T-helper 2 cell treated with Interferon-gamma antibody and Interleukin-4, amounts not matched to agents 5 μg/mL and 100 μg/mL, for 36 hours (primary cell): ENCODE data around the gene BLVRA.

Experiments used
- DNase-seq: peaks from one replicate; pipeline ENCODE4 v3.0.0; 2021; ENCODE audit warnings: low spot score
- H3K27ac Mint-ChIP-seq: one replicate; pipeline ENCODE4 v1.8.0; 2021; ENCODE audit warnings: mild to moderate bottlenecking, mixed read lengths
- H3K27me3 Mint-ChIP-seq: one replicate; pipeline ENCODE4 v1.8.0; 2021; ENCODE audit warnings: low read depth, mixed read lengths
- H3K36me3 Mint-ChIP-seq: one replicate; pipeline ENCODE4 v1.8.0; 2021; ENCODE audit warnings: low read depth, mixed read lengths
- H3K4me1 Mint-ChIP-seq: one replicate; pipeline ENCODE4 v1.8.0; 2021; ENCODE audit warnings: low read depth, mixed read lengths
- H3K4me3 Mint-ChIP-seq: one replicate; pipeline ENCODE4 v1.8.0; 2022; ENCODE audit warnings: mild to moderate bottlenecking, moderate library complexity, mixed read lengths
- H3K9me3 Mint-ChIP-seq: one replicate; pipeline ENCODE4 v1.8.0; 2021; ENCODE audit warnings: mixed read lengths

The BLVRA gene

GRCh38 chr7:43757073-43757720 is 1.3 kb upstream of the BLVRA start:
- Mint-ChIP-seq H3K27ac (peak overlapping the region; percentile 14), H3K4me3 (peak overlapping the region; percentile 71), H3K4me1 (peaks cover 23% of the 10 kb centered on the region), H3K9me3 (no peaks in the 10 kb centered on the region), H3K27me3 (peaks cover 24% of the 10 kb centered on the region), H3K36me3 (no peaks in the 10 kb centered on the region)
- no peak for DNase-seq

- H3K4me1 Mint-ChIP-seq = peaks cover 22% of the 10 kb centered on the region
- no peak overlapping the region for H3K27ac Mint-ChIP-seq
- H3K4me3 Mint-ChIP-seq = peak overlapping the region; percentile 82
- H3K36me3 Mint-ChIP-seq = no peaks in the 10 kb centered on the region
- no peaks in the 10 kb centered on the region for H3K9me3 Mint-ChIP-seq
- H3K27me3 Mint-ChIP-seq = peaks cover 16% of the 10 kb centered on the region
- peak; percentile 35 for DNase-seq
These were observed 573 bp downstream of the BLVRA start for GRCh38 chr7:43758822-43759683.

GRCh38 chr7:43760861-43761260 is 2.4 kb downstream of the BLVRA start:
- no peak for DNase-seq
- no peak overlapping the region for H3K27ac Mint-ChIP-seq
- H3K4me1 Mint-ChIP-seq = peaks cover 28% of the 10 kb centered on the region
- H3K9me3 Mint-ChIP-seq = no peaks in the 10 kb centered on the region
- H3K27me3 Mint-ChIP-seq = peaks cover 16% of the 10 kb centered on the region
- no peaks in the 10 kb centered on the region for H3K36me3 Mint-ChIP-seq
- no peak overlapping the region for H3K4me3 Mint-ChIP-seq

- no peaks in the 10 kb centered on the region for H3K9me3 Mint-ChIP-seq
- peaks cover 28% of the 10 kb centered on the region for H3K4me1 Mint-ChIP-seq
- H3K4me3 Mint-ChIP-seq = no peak overlapping the region
- H3K27me3 Mint-ChIP-seq = peaks cover 16% of the 10 kb centered on the region
- H3K36me3 Mint-ChIP-seq = no peaks in the 10 kb centered on the region
- no peak overlapping the region for H3K27ac Mint-ChIP-seq
- DNase-seq = no peak
These were observed 2.9 kb downstream of the BLVRA start for GRCh38 chr7:43761382-43761781.

- Mint-ChIP-seq H3K27ac (no peak overlapping the region), H3K4me1 (peaks cover 22% of the 10 kb centered on the region), H3K4me3 (no peak overlapping the region), H3K36me3 (no peaks in the 10 kb centered on the region), H3K9me3 (no peaks in the 10 kb centered on the region), H3K27me3 (peaks cover 12% of the 10 kb centered on the region)
- no peak for DNase-seq
These were observed 3.6 kb downstream of the BLVRA start for GRCh38 chr7:43761938-43762692.

- peaks cover 2% of the 10 kb centered on the region for H3K27me3 Mint-ChIP-seq
- DNase-seq = no peak
- peaks cover 15% of the 10 kb centered on the region for H3K4me1 Mint-ChIP-seq
- no peaks in the 10 kb centered on the region for H3K36me3 Mint-ChIP-seq
- no peaks in the 10 kb centered on the region for H3K9me3 Mint-ChIP-seq
- H3K4me3 Mint-ChIP-seq = no peak overlapping the region
- H3K27ac Mint-ChIP-seq = no peak overlapping the region
These were observed 4.7 kb downstream of the BLVRA start for GRCh38 chr7:43763183-43763582.

- Mint-ChIP-seq H3K27me3 (peaks cover 2% of the 10 kb centered on the region), H3K4me1 (peaks cover 20% of the 10 kb centered on the region), H3K9me3 (no peaks in the 10 kb centered on the region), H3K27ac (no peak overlapping the region), H3K36me3 (no peaks in the 10 kb centered on the region), H3K4me3 (no peak overlapping the region)
- no peak for DNase-seq
These were observed 5.7 kb downstream of the BLVRA start for GRCh38 chr7:43764039-43764761.

- no peak for DNase-seq
- H3K4me3 Mint-ChIP-seq = no peak overlapping the region
- H3K27me3 Mint-ChIP-seq = peaks cover 2% of the 10 kb centered on the region
- peaks cover 16% of the 10 kb centered on the region for H3K4me1 Mint-ChIP-seq
- H3K9me3 Mint-ChIP-seq = no peaks in the 10 kb centered on the region
- no peak overlapping the region for H3K27ac Mint-ChIP-seq
- no peaks in the 10 kb centered on the region for H3K36me3 Mint-ChIP-seq
These were observed 6.5 kb downstream of the BLVRA start for GRCh38 chr7:43764807-43765491.

GRCh38 chr7:43766564-43766963 is 8.1 kb downstream of the BLVRA start:
- H3K36me3 Mint-ChIP-seq = no peaks in the 10 kb centered on the region
- no peak for DNase-seq
- H3K9me3 Mint-ChIP-seq = no peaks in the 10 kb centered on the region
- H3K4me3 Mint-ChIP-seq = no peak overlapping the region
- peaks cover 14% of the 10 kb centered on the region for H3K4me1 Mint-ChIP-seq
- H3K27me3 Mint-ChIP-seq = no peaks in the 10 kb centered on the region
- H3K27ac Mint-ChIP-seq = no peak overlapping the region

GRCh38 chr7:43767311-43767710 is 8.8 kb downstream of the BLVRA start:
- peaks cover 14% of the 10 kb centered on the region for H3K4me1 Mint-ChIP-seq
- no peaks in the 10 kb centered on the region for H3K27me3 Mint-ChIP-seq
- H3K9me3 Mint-ChIP-seq = no peaks in the 10 kb centered on the region
- no peak overlapping the region for H3K27ac Mint-ChIP-seq
- DNase-seq = no peak
- H3K4me3 Mint-ChIP-seq = no peak overlapping the region
- peaks cover under 1% of the 10 kb centered on the region for H3K36me3 Mint-ChIP-seq

GRCh38 chr7:43768201-43768886 is 9.9 kb downstream of the BLVRA start:
- Mint-ChIP-seq H3K4me1 (peaks cover 14% of the 10 kb centered on the region), H3K36me3 (peaks cover 9% of the 10 kb centered on the region), H3K27ac (no peak overlapping the region), H3K27me3 (no peaks in the 10 kb centered on the region), H3K9me3 (no peaks in the 10 kb centered on the region), H3K4me3 (no peak overlapping the region)
- no peak for DNase-seq

- no peaks in the 10 kb centered on the region for H3K9me3 Mint-ChIP-seq
- H3K27me3 Mint-ChIP-seq = no peaks in the 10 kb centered on the region
- H3K4me3 Mint-ChIP-seq = no peak overlapping the region
- H3K4me1 Mint-ChIP-seq = peaks cover 14% of the 10 kb centered on the region
- peaks cover 11% of the 10 kb centered on the region for H3K36me3 Mint-ChIP-seq
- DNase-seq = no peak
- no peak overlapping the region for H3K27ac Mint-ChIP-seq
These were observed 10.4 kb downstream of the BLVRA start for GRCh38 chr7:43768887-43769272.

GRCh38 chr7:43769281-43769680 is 10.8 kb downstream of the BLVRA start:
- Mint-ChIP-seq H3K36me3 (peaks cover 11% of the 10 kb centered on the region), H3K4me3 (no peak overlapping the region)

More at GRCh38 chr7:43769281-43769680, 10.8 kb downstream of the BLVRA start:
- Mint-ChIP-seq H3K9me3 (no peaks in the 10 kb centered on the region), H3K27ac (no peak overlapping the region), H3K4me1 (peaks cover 11% of the 10 kb centered on the region), H3K27me3 (no peaks in the 10 kb centered on the region)
- DNase-seq = no peak
